Mesothelial cell of epicardium (in vitro differentiated cells): ENCODE results near the gene TGFBR3. TPM values are rescaled to one million over a fixed set of nuclear protein-coding genes. Genes with fewer than 3 reads are reported as not detected.

Experiments
- DNase-seq, 2 experiments: peaks; one replicate each; pipeline ENCODE4 v3.0.0; 2021; ENCODE audit warnings: low spot score in 2 of 2; ENCODE audit not compliant: unreplicated experiment in 2 of 2
- H3K27ac Mint-ChIP-seq: 2 replicates; pipeline ENCODE4 v1.8.0; 2021; ENCODE audit warnings: mixed read lengths
- H3K27me3 Mint-ChIP-seq: 2 replicates; pipeline ENCODE4 v1.8.0; 2021; ENCODE audit warnings: low read depth, mixed read lengths
- H3K36me3 Mint-ChIP-seq: 2 replicates; pipeline ENCODE4 v1.8.0; 2021; ENCODE audit warnings: mixed read lengths
- H3K4me1 Mint-ChIP-seq: 2 replicates; pipeline ENCODE4 v1.8.0; 2021; ENCODE audit warnings: mixed read lengths
- H3K4me3 Mint-ChIP-seq: 2 replicates; pipeline ENCODE4 v1.8.0; 2021; ENCODE audit warnings: mild to moderate bottlenecking, moderate library complexity, mixed read lengths
- H3K9me3 Mint-ChIP-seq: 2 replicates; pipeline ENCODE4 v1.8.0; 2021; ENCODE audit warnings: mixed read lengths
- total RNA-seq: library from RNA; stranded (reverse); gene quantifications from 3 replicates; pipeline ENCODE4 v1.2.1, GENCODE V29; 2021
- TF ChIP-seq, protein P1 (sequence below): fragments of 200-600 bp; sonication (generic); IDR thresholded peaks from one replicate; pipeline ENCODE4 v1.5.0; 2021; ENCODE audit warnings: antibody characterized with exemption; ENCODE audit not compliant: unreplicated experiment

The TGFBR3 gene
- total RNA-seq, 1 donor from 2014 or later, result 20.7 TPM

- peak overlapping the region; percentile 42 for H3K27ac Mint-ChIP-seq
- H3K4me1 Mint-ChIP-seq, result peaks cover 30% of the 10 kb centered on the region
- no peaks in the 10 kb centered on the region for H3K36me3 Mint-ChIP-seq
- H3K27me3 Mint-ChIP-seq, result no peaks in the 10 kb centered on the region
- H3K9me3 Mint-ChIP-seq, result no peaks in the 10 kb centered on the region
- TF ChIP-seq, protein P1, sequence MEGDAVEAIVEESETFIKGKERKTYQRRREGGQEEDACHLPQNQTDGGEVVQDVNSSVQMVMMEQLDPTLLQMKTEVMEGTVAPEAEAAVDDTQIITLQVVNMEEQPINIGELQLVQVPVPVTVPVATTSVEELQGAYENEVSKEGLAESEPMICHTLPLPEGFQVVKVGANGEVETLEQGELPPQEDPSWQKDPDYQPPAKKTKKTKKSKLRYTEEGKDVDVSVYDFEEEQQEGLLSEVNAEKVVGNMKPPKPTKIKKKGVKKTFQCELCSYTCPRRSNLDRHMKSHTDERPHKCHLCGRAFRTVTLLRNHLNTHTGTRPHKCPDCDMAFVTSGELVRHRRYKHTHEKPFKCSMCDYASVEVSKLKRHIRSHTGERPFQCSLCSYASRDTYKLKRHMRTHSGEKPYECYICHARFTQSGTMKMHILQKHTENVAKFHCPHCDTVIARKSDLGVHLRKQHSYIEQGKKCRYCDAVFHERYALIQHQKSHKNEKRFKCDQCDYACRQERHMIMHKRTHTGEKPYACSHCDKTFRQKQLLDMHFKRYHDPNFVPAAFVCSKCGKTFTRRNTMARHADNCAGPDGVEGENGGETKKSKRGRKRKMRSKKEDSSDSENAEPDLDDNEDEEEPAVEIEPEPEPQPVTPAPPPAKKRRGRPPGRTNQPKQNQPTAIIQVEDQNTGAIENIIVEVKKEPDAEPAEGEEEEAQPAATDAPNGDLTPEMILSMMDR, result no peak
- no peak overlapping the region for H3K4me3 Mint-ChIP-seq
- DNase-seq, result no peak
These were observed 202.4 kb downstream of the TGFBR3 start for GRCh38 chr1:91683598-91683951.

DNA sequence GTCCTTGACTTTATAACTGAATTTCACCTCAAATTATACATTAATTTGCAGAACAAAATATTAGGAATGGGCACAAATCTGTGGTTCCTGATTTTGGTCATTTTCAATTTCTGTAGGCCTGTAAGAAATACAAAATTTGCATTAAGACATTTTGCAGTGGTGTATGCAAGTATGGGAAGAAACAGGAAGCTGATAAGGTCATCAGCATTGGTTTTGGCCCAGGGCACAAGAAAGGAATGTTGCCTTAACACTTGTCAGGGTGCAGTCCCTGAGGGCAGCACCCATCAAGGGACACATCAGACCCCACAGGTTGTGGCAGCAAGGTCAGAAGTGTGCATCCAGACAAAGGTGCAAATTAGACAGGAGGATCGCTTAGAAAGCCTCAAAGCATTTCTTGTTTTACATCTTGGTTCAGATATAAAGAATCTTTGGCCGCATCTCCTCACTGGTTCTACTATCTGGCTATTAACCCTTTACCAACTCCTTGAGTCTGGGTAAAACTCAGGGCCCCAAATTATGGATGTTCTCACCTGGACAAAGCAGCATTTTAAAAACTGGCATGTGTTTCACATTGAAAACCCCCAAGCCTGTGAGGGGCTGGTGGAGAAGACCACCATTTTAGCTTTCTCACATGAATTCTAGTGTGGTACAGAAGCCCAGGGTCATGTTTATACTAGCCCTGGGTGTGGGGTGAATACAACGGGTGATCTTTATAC lies 202.9 kb downstream of the TGFBR3 start:
- H3K4me3 Mint-ChIP-seq, result no peak overlapping the region
- peaks cover under 1% of the 10 kb centered on the region for H3K9me3 Mint-ChIP-seq
- DNase-seq, result no peak
- H3K4me1 Mint-ChIP-seq, result peaks cover 26% of the 10 kb centered on the region
- TF ChIP-seq, protein P1, result no peak
- H3K27me3 Mint-ChIP-seq, result no peaks in the 10 kb centered on the region
- no peaks in the 10 kb centered on the region for H3K36me3 Mint-ChIP-seq
- H3K27ac Mint-ChIP-seq, result no peak overlapping the region

DNA sequence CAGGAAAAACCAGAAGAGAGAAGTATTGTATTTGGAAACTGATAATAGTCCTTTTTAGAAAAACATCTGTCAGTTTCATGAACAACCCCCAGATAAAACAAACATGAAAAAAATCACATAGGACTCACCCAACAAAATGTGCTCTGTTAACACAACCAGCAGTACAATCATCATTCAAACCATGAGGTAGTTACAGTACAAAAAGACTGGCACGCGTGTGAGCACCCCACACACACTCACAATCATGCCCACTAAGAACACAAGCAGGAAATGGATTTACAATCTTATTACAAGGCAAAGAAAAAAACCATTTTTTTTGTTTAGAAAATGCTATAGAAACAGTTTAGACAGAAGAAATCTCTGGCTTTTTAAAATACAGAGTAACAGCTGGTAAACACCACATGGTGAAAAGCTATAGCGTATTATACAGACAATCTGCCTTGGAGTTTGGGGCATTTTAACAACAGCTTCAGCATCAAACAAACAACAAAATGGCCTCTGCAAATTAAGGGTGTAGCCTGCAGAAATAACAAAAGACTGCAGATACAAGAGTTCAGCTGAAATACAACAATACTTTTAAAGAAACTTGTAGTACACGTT lies 205.3 kb downstream of the TGFBR3 start:
- Mint-ChIP-seq H3K4me3 (no peak overlapping the region), H3K27ac (no peak overlapping the region), H3K9me3 (peaks cover 8% of the 10 kb centered on the region), H3K4me1 (peaks cover 19% of the 10 kb centered on the region), H3K27me3 (no peaks in the 10 kb centered on the region), H3K36me3 (no peaks in the 10 kb centered on the region)
- TF ChIP-seq, protein P1, result no peak
- no peak for DNase-seq

GRCh38 chr1:91679446-91679845 lies 206.5 kb downstream of the TGFBR3 start:
- no peaks in the 10 kb centered on the region for H3K36me3 Mint-ChIP-seq
- H3K4me3 Mint-ChIP-seq, result no peak overlapping the region
- TF ChIP-seq, protein P1, result no peak
- no peak overlapping the region for H3K27ac Mint-ChIP-seq
- H3K9me3 Mint-ChIP-seq, result peaks cover 8% of the 10 kb centered on the region
- no peak for DNase-seq
- no peaks in the 10 kb centered on the region for H3K27me3 Mint-ChIP-seq
- peaks cover 9% of the 10 kb centered on the region for H3K4me1 Mint-ChIP-seq

- Mint-ChIP-seq H3K27ac (no peak overlapping the region), H3K9me3 (peaks cover 8% of the 10 kb centered on the region), H3K4me3 (no peak overlapping the region)
These were observed 209.9 kb downstream of the TGFBR3 start for GRCh38 chr1:91676030-91676429.

More at GRCh38 chr1:91676030-91676429, 209.9 kb downstream of the TGFBR3 start:
- no peak for DNase-seq
- Mint-ChIP-seq H3K4me1 (no peaks in the 10 kb centered on the region), H3K36me3 (no peaks in the 10 kb centered on the region), H3K27me3 (no peaks in the 10 kb centered on the region)
- TF ChIP-seq, protein P1, result no peak
